Retinal pigment epithelial cell (primary cell): ENCODE data around the gene HLA-DMA.

Source experiments
- DNase-seq: peaks from one replicate; pipeline ENCODE4 v3.0.0-alpha.2; 2010; ENCODE audit warnings: low read depth
- H3K4me3 ChIP-seq: 2 replicates; pipeline ENCODE4 v1.5.1; 2011; ENCODE audit warnings: mild to moderate bottlenecking, low read length, control low read depth, moderate library complexity
- CTCF ChIP-seq: conservative IDR thresholded peaks from 2 replicates; pipeline ENCODE4 v1.5.1; 2011; ENCODE audit warnings: low read depth, low read length, control low read depth, inconsistent platforms

HLA-DMA gene

GRCh38 chr6:32970413-32971241, 17.7 kb upstream of the HLA-DMA start:
- DNase-seq: no peak
- H3K4me3 ChIP-seq: peak overlapping the region; percentile 94
- no peak for TF ChIP-seq CTCF

GRCh38 chr6:32969685-32970412, 17.0 kb upstream of the HLA-DMA start:
- no peak for DNase-seq
- peak; percentile 22 for TF ChIP-seq CTCF
- H3K4me3 ChIP-seq: peak overlapping the region; percentile 94

GRCh38 chr6:32968867-32969684, 16.2 kb upstream of the HLA-DMA start:
- peak; percentile 60 for DNase-seq
- TF ChIP-seq CTCF: peak; percentile 31
- H3K4me3 ChIP-seq: peak overlapping the region; percentile 94

GRCh38 chr6:32968093-32968866, 15.4 kb upstream of the HLA-DMA start, which contains the start of gene BRD2:
Gene BRD2 (plus strand): TSS chr6:32968594. CDS start chr6:32972899, 4,305 bp downstream.
- H3K4me3 ChIP-seq: peak within 1 kb of the TSS; percentile 94
- TF ChIP-seq CTCF: no peak
- peak; percentile 83 for DNase-seq

- peak overlapping the region; percentile 94 for H3K4me3 ChIP-seq
- TF ChIP-seq CTCF: peak; percentile 65
- DNase-seq: no peak
These were observed 14.5 kb upstream of the HLA-DMA start for GRCh38 chr6:32967151-32968091.
